Activated naive CD8-positive, alpha-beta T cell treated with anti-CD3 and anti-CD28 coated beads, Interleukin-2, amount 10 ng/mL, durations not matched to agents 7 days and 5 days (primary cell): ENCODE results near the gene NABP1. TPM values are rescaled to one million over a fixed set of nuclear protein-coding genes. Genes with fewer than 3 reads are reported as not detected.
A peak's percentile ranks its signal among the peaks of the same experiment; 100 is the strongest.

Experiments
- ATAC-seq: fragments of 150-1000 bp; cut with Tn5 transposase; one replicate; pipeline ENCODE4 v1.10.0; 2021; ENCODE audit warnings: low read depth, moderate library complexity
- POLR2A ChIA-PET: fragments of 350-600 bp; sonication (Branson Sonifier 250); formaldehyde crosslinking; loops from one replicate; lab custom pipeline; 2021; ENCODE audit warnings: antibody characterized with exemption; lab: Charles Lee
- DNase-seq: peaks from one replicate; pipeline ENCODE4 v3.0.0; 2021
- H3K27ac Mint-ChIP-seq: one replicate; pipeline ENCODE4 v1.8.0; 2022; ENCODE audit warnings: mild to moderate bottlenecking, mixed read lengths
- H3K27me3 Mint-ChIP-seq: one replicate; pipeline ENCODE4 v1.8.0; 2022; ENCODE audit warnings: mild to moderate bottlenecking, moderate library complexity, mixed read lengths
- H3K36me3 Mint-ChIP-seq: one replicate; pipeline ENCODE4 v1.8.0; 2021; ENCODE audit warnings: mild to moderate bottlenecking, mixed read lengths
- H3K4me1 Mint-ChIP-seq: one replicate; pipeline ENCODE4 v1.8.0; 2021; ENCODE audit warnings: mixed read lengths
- H3K4me3 Mint-ChIP-seq: one replicate; pipeline ENCODE4 v1.8.0; 2022; ENCODE audit warnings: mild to moderate bottlenecking, moderate library complexity, mixed read lengths
- H3K9me3 Mint-ChIP-seq: one replicate; pipeline ENCODE4 v1.8.0; 2021; ENCODE audit warnings: mixed read lengths
- total RNA-seq, 2 experiments: library from RNA; stranded (reverse); gene quantifications; one replicate each; pipeline ENCODE4 v1.2.3, GENCODE V29; 2021

The NABP1 gene
- total RNA-seq, 2 experiments from 2014 or later = 72.6 to 75.9 TPM

DNA sequence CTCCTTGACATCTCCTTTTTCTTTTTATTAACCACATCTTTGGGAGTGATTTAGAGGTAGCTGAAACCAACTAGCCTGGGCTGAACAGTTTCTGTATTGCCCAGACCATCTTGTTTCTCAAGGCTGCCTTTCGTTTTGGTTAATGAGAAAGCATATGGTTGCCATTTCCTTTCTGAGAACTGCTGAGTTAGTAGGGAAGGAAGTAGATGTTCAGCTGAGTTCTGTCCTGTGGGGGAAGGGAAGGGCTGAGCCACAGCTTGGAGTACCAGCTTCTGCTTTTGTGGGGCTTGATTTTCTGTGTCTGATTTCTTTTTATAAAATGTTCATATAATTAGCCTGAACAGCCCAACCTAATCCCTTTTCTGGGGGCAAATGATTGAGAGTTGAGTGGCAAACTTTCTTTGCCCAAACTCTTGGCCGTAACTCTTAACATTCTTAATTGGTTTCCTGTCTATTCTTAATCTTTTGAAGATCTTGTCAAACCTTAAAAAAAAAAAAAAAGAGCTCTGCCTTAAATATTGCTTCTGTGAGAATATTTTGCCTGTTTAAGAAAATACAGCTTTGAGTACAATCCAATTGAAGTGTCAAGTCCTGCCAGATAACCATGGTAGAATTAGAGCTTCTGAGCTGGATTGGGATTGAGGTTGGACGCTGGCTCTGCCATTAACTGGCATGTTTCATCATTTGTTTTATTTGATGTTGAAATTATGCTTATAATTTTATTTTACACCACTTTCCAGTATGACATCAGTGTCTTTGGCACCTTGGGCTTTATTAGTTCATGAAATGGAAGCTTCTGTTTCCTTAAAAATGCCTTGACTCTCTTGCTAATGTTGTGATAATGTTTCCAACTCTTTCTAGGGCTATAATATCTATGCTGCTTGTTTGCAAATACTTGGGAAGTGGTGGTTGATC lies 1.9 kb upstream of the NABP1 start:
- DNase-seq (peak; percentile 53), ATAC-seq (peak; percentile 42)
- Mint-ChIP-seq H3K4me1 (peaks cover 42% of the 10 kb centered on the region), H3K36me3 (peaks cover 25% of the 10 kb centered on the region), H3K9me3 (no peaks in the 10 kb centered on the region), H3K4me3 (peak overlapping the region; percentile 98), H3K27ac (peak overlapping the region; percentile 99), H3K27me3 (no peaks in the 10 kb centered on the region)
- POLR2A ChIA-PET = interaction anchor here (0.6 to 6.7 kb wide), 23 partner anchors 9 to 796 kb away, joined by 3 to 234 read pairs (median 8); partner anchors contain the start of gene STAT4

DNA sequence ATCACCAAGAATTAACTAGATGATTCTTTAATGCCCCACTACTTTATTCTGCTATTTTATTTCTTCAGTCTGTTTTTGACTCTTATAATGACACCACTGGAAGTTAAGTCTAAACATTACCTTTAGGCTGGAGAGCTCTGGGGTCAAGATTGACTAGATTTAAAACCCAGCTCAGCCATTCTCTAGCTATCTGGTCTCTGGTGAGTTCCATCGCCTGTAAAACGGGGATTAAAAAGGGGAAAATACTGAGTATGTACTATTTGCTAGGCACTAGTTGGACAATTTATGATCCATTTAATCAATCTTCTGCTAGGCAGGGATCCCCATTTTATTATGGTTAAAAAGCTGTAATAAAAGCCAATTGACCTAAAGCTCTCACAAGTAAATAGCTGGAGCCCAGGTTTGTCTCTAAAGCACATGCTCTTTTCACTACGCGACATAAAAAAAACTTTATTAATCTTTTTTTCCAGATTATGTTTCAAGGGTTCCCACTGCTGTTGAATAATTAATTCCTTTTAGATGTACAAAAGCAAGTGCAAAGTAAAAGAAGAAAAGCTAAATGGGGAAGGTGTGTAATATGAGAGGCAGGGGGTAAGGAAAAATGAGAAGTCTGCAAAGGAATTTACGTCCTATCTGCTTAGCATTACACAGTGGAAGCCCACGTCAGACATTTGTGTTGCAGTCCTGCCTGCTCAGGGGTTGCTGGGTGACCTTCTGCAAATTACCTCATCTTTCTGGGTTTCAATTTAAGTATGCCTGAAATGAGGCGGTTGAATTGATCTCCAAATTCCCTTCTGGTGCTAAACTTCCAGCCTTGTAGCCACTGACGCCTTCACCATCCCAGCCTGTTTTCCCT lies 918 bp upstream of the NABP1 start:
- POLR2A ChIA-PET = interaction anchor here (0.6 to 6.7 kb wide), 44 partner anchors 9 to 1270 kb away, joined by 3 to 234 read pairs (median 6); partner anchors contain the start of gene STAT4
- peaks cover 30% of the 10 kb centered on the region for H3K36me3 Mint-ChIP-seq
- no peak for DNase-seq
- peak; percentile 25 for ATAC-seq
- H3K27me3 Mint-ChIP-seq = no peaks in the 10 kb centered on the region
- no peaks in the 10 kb centered on the region for H3K9me3 Mint-ChIP-seq
- peak overlapping the region; percentile 98 for H3K4me3 Mint-ChIP-seq
- H3K27ac Mint-ChIP-seq = peak overlapping the region; percentile 99
- H3K4me1 Mint-ChIP-seq = peaks cover 46% of the 10 kb centered on the region

DNA sequence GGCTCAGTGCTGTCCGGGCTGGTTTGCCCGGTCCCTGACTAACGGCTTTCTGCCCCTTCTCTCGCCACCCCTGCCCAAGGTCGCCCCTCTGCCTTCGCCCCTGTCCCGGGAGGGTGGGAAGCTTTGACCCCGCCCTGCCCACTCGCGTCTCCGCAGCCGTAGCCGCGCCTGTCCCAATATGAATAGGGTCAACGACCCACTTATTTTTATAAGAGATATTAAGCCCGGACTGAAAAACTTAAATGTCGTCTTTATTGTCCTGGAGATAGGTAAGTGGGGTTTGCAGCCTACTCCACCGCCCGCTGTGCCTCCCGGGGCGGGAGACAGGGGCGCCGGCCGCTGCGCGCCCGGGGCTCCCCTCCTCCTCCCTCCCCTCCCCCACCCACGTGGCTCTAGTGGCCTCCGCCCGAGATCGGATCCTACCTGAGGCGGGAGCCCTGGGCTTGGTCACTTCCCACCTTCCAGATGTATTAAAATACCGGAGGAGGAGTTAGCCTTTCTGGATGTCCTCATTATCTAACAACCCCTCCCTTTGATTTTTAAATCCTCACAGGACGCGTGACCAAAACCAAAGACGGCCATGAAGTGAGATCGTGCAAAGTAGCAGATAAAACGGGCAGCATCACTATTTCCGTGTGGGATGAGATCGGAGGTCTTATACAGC lies 633 bp downstream of the NABP1 start:
- peak overlapping the region; percentile 99 for H3K27ac Mint-ChIP-seq
- peaks cover 34% of the 10 kb centered on the region for H3K36me3 Mint-ChIP-seq
- H3K27me3 Mint-ChIP-seq = no peaks in the 10 kb centered on the region
- ATAC-seq (peak; percentile 5), DNase-seq (peak; percentile 70)
- peaks cover 54% of the 10 kb centered on the region for H3K4me1 Mint-ChIP-seq
- POLR2A ChIA-PET = interaction anchor here (0.6 to 6.7 kb wide), 35 partner anchors 10 to 1145 kb away, joined by 3 to 234 read pairs (median 6); partner anchors contain the start of gene STAT4
- H3K9me3 Mint-ChIP-seq = no peaks in the 10 kb centered on the region
- H3K4me3 Mint-ChIP-seq = peak overlapping the region; percentile 98

DNA sequence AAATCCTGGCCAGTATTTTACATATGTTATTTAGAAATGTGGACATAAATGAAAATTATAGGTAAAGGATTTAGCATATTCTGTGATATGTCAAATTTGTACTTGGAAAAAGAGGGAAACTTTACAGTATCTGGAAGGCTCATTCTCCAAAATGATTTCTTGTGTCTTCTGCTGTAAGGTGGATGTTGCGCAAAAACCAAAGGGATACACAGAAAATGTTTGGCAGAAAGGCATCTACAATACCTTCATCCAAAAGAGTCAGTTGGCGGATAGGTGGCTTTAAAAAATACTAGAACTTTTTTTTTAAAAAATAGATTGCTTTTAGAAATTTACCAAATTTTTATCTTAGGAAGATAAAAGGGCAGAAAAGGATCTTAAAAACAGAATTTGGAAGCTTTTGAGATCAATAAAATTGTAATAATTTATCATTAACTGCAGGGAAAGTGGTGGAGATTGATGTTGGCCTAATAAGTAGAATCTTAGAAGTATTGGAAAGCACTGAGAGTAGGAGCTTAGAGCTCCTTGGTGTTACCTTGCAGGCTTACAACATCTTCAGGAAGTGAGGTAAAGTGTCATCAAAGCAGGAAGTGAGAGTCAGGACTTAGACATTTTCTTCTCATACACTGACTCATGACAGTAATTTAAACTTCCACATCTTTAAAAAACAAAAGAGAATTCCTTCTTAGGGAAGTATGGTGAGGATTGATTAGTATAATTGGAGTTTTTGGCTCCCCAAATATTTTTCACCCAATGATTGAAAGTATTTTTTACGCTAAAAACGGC lies 2.1 kb downstream of the NABP1 start:
- no peaks in the 10 kb centered on the region for H3K27me3 Mint-ChIP-seq
- POLR2A ChIA-PET = interaction anchor here (0.7 to 6.7 kb wide), 9 partner anchors 11 to 1273 kb away, joined by 3 to 234 read pairs (median 4); no protein-coding TSS in a partner anchor
- H3K36me3 Mint-ChIP-seq = peaks cover 33% of the 10 kb centered on the region
- no peaks in the 10 kb centered on the region for H3K9me3 Mint-ChIP-seq
- DNase-seq (no peak), ATAC-seq (no peak)
- peak overlapping the region; percentile 98 for H3K4me3 Mint-ChIP-seq
- peak overlapping the region; percentile 99 for H3K27ac Mint-ChIP-seq
- peaks cover 53% of the 10 kb centered on the region for H3K4me1 Mint-ChIP-seq

DNA sequence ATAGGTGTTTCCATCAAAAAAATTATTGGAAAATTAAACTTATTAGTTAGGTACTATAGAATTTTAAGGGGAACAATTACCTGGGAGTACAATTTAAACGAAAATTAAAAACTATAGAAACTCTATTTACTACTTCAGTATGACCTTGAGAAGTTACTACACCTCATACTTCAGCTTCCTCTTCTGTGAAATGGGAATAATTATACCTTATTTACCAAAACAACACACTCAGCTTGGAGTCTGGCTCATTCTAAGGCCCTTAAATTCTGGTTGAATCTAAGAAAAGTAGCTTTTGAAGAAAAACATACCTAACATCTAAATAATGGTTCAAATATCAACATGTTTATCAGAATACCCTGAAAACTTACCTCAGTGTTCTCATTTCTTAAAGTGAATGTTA lies 2.7 kb downstream of the NABP1 start:
- no peak for ATAC-seq
- no peak for DNase-seq
- POLR2A ChIA-PET = interaction anchor here (1.0 to 6.7 kb wide), 6 partner anchors 11 to 1273 kb away, joined by 3 to 234 read pairs (median 4); no protein-coding TSS in a partner anchor
- peaks cover 50% of the 10 kb centered on the region for H3K4me1 Mint-ChIP-seq
- H3K27me3 Mint-ChIP-seq = no peaks in the 10 kb centered on the region
- H3K9me3 Mint-ChIP-seq = no peaks in the 10 kb centered on the region
- peaks cover 36% of the 10 kb centered on the region for H3K36me3 Mint-ChIP-seq
- peak overlapping the region; percentile 98 for H3K4me3 Mint-ChIP-seq
- H3K27ac Mint-ChIP-seq = peak overlapping the region; percentile 99

DNA sequence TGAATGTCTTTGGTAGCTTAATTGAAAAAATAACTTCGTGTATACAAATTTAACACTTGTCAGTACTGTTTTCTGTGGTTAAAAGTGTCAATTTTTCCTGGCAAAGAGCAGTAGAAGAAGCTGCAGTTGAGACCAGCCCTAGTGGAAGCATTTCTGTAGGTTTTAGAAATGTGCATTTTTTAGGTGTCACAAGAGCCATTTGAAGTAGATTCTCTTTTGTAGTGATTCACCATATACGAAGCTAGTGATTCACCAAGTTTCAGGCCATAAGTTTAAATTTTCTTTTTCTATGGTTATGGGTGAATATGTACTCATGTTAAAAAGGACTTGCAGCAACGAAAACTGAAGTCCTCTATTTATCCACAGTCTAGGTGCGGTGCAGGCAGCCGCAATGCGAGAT lies 4.2 kb downstream of the NABP1 start:
- H3K4me1 Mint-ChIP-seq = peaks cover 42% of the 10 kb centered on the region
- no peak for ATAC-seq

DNA sequence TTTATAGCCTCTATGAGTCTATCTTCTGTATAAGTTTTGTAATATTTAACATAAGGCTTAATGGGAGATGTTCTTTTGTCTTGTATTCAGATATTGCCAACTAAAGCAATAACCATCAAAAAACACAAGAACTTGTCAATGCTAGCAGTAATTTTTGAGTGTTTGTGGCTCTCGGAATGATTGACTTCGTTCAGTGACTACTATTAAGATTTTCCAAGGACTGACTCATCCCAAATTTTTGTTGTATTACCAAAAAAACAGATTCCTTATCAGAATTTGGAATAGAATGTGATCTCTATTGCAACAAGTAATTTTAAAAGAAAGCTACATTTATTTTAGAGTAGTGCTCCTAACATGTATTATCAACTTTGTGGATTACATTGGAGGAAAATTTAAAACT lies 8.1 kb downstream of the NABP1 start:
- peaks cover 44% of the 10 kb centered on the region for H3K36me3 Mint-ChIP-seq
- no peak overlapping the region for H3K4me3 Mint-ChIP-seq
- DNase-seq (no peak), ATAC-seq (no peak)
- no peaks in the 10 kb centered on the region for H3K9me3 Mint-ChIP-seq
- POLR2A ChIA-PET = interaction anchor here (0.9 kb wide), 1 partner anchor 122 kb away, joined by 3 read pairs; no protein-coding TSS in a partner anchor
- H3K27ac Mint-ChIP-seq = no peak overlapping the region
- H3K27me3 Mint-ChIP-seq = no peaks in the 10 kb centered on the region
- peaks cover 30% of the 10 kb centered on the region for H3K4me1 Mint-ChIP-seq

More for the DNA sequence above, 4.2 kb downstream of the NABP1 start:
- DNase-seq = no peak
- peak overlapping the region; percentile 69 for H3K4me3 Mint-ChIP-seq
- no peaks in the 10 kb centered on the region for H3K9me3 Mint-ChIP-seq
- H3K27ac Mint-ChIP-seq = peak overlapping the region; percentile 30
- no peaks in the 10 kb centered on the region for H3K27me3 Mint-ChIP-seq
- POLR2A ChIA-PET = interaction anchor here (1.3 kb wide), 1 partner anchor 532 kb away, joined by 3 read pairs; the partner anchor contains the start of gene STAT4
- peaks cover 43% of the 10 kb centered on the region for H3K36me3 Mint-ChIP-seq

DNA sequence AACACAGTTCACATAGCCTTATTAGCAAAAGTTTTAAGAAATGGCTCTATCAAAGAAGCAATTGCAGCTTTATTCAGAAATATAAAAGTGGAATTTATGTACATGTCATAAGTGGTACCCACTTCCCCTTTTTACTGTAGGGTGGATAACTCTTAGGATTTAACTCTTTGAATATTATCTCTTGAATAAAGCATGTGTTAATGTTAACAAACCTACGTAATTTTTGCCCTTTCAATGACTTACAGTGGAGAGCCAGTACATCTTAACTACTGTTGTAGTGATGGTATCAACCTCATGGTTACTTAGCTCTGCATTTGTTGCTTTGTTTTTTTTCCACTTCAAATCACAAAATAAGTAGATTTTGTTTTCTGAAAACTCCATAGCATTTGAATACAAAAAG lies 8.8 kb downstream of the NABP1 start:
- peaks cover 27% of the 10 kb centered on the region for H3K4me1 Mint-ChIP-seq
- peaks cover 40% of the 10 kb centered on the region for H3K36me3 Mint-ChIP-seq
- H3K27me3 Mint-ChIP-seq = no peaks in the 10 kb centered on the region
- ATAC-seq (no peak), DNase-seq (no peak)
- H3K27ac Mint-ChIP-seq = no peak overlapping the region
- POLR2A ChIA-PET = interaction anchor here (1.0 kb wide), 1 partner anchor 9 kb away, joined by 5 read pairs; no protein-coding TSS in a partner anchor
- H3K9me3 Mint-ChIP-seq = no peaks in the 10 kb centered on the region
- H3K4me3 Mint-ChIP-seq = no peak overlapping the region

DNA sequence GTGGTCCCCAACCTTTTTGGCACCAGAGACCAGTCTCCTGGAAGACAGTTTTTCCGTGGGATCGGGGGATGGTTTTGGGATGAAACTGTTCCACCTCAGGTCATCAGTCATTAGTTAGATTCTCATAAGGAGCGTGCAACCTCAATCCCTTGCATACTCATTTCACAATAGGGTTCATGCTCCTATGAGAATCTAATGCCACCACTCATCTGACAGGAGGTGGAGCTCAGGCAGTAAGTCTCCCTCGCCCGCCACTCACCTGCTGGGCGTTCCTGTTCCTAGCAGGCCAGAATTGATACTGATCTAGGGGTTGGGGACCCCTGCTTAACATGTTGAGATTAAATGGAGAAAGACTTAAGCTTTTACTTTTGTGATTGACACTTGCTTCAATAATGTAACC lies 9.9 kb downstream of the NABP1 start:
- H3K36me3 Mint-ChIP-seq = peaks cover 31% of the 10 kb centered on the region
- H3K9me3 Mint-ChIP-seq = no peaks in the 10 kb centered on the region
- ATAC-seq = no peak
- POLR2A ChIA-PET = interaction anchor here (0.8 to 2.4 kb wide), 2 partner anchors 11 to 115 kb away, joined by 3 to 22 read pairs; partner anchors contain the start of gene NABP1
- no peak overlapping the region for H3K4me3 Mint-ChIP-seq
- peaks cover 19% of the 10 kb centered on the region for H3K4me1 Mint-ChIP-seq
- no peak overlapping the region for H3K27ac Mint-ChIP-seq
- DNase-seq = no peak
- no peaks in the 10 kb centered on the region for H3K27me3 Mint-ChIP-seq

DNA sequence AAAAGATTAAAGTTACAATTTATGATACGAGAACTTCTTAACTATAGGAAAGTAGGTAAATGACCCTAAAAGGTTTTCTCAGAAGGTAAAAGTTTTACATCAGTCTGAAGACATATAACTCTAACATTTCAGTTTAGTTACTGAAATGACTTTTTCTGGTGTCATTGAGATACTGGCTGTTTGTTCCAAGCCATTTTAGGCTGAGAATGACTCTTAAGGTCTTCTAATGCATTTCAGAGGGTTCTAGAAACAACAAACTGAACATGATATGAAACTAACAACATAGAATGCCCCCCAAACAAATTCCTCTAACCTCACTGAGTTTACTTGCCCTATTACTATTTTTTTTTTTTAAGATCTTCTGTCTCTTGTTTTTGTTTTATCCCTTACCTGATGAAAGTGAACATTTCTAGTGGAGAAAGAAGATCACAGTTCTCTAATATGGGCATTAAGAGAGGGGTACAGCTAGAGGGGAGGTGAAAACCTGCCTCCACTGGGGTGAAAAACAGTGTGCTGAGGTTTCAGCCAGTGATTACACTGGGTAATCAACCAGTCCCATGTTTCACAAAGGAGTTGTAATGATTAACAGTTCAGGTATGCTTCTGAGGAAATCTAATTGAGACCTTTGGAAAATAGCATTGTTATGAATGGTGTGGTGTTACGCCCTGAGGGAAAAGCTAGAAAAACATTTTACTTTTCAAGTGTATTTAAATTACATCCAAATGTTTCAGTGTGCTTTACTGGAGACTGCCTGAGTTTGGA lies 11.2 kb downstream of the NABP1 start:
- Mint-ChIP-seq H3K36me3 (peaks cover 24% of the 10 kb centered on the region), H3K4me3 (no peak overlapping the region), H3K9me3 (no peaks in the 10 kb centered on the region), H3K4me1 (peaks cover 13% of the 10 kb centered on the region), H3K27me3 (no peaks in the 10 kb centered on the region), H3K27ac (no peak overlapping the region)
- DNase-seq (no peak), ATAC-seq (no peak)
- POLR2A ChIA-PET = interaction anchor here (0.7 to 2.4 kb wide), 3 partner anchors 12 to 116 kb away, joined by 3 to 22 read pairs (median 3); partner anchors contain the start of gene NABP1

DNA sequence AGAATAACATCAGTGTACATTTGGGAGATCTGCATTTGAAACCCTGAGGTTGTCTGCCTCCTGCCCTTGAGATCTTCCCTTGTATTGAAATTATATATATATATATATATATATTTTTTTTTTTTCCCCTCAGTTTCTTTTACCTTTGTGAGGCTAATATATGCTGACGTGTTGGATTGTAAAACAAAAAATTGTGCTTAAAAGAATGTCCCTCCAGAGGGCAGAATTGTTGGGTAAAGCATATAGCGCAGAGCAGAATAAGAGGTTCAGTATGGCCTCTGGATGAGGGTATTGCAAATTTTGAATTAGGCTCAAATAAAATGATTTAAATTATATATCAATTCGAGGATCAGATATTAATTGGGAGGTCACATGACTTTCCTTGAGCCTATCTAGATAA lies 12.4 kb downstream of the NABP1 start:
- POLR2A ChIA-PET = no interaction called here
- Mint-ChIP-seq H3K4me1 (peaks cover 11% of the 10 kb centered on the region), H3K27ac (no peak overlapping the region), H3K27me3 (no peaks in the 10 kb centered on the region), H3K9me3 (no peaks in the 10 kb centered on the region), H3K4me3 (no peak overlapping the region), H3K36me3 (peaks cover 23% of the 10 kb centered on the region)
- ATAC-seq (no peak), DNase-seq (no peak)
